Measurements from ENCODE around the gene SGMS1. TPM values are rescaled to one million over a fixed set of nuclear protein-coding genes. Genes with fewer than 3 reads are reported as not detected.

The SGMS1 gene
- total RNA-seq, 1 experiment from 2014 or later = 20.4 TPM

- H4K91ac ChIP-seq (ENCODE audit: insufficient read length, low read depth, low read length) = no peak overlapping the region
- H2BK15ac ChIP-seq (ENCODE audit: low read depth, low read length) = no peak overlapping the region
- H3K9me3 ChIP-seq (ENCODE audit: control insufficient read depth, low read depth, low read length) = no peaks in the 10 kb centered on the region
- no peaks in the 10 kb centered on the region for H4K20me1 ChIP-seq (ENCODE audit: control insufficient read depth, insufficient read depth, insufficient read length)
- Mint-ChIP-seq H3K9me3 (no peaks in the 10 kb centered on the region), H3K4me1 (peaks cover 18 to 20% of the 10 kb centered on the region in 2 experiments), H3K27ac (no peak overlapping the region), H3K4me3 (no peak overlapping the region), H3K27me3 (ENCODE audit: low read depth) (no peaks in the 10 kb centered on the region), H3K36me3 (ENCODE audit: insufficient read depth in 1 of 3, low read depth in 3 of 3) (no peaks in the 10 kb centered on the region)
- no peak overlapping the region for H2BK12ac ChIP-seq (ENCODE audit: insufficient read length, low read depth, low read length)
- no peak overlapping the region for H3K4ac ChIP-seq (ENCODE audit: low read depth, low read length)
- H2AFZ ChIP-seq (ENCODE audit: low read length) = no peak overlapping the region
- no peak overlapping the region for H3K27ac ChIP-seq (ENCODE audit: insufficient read length, low read depth, low read length)
- no peak overlapping the region for H2BK5ac ChIP-seq (ENCODE audit: insufficient read length, low read length)
- WGBS (ENCODE audit: extremely low coverage, insufficient read length, low lambda C conversion rate) = no CpG with 5 or more reads among the region's 5 CpGs
- no peak overlapping the region for H3K56ac ChIP-seq (ENCODE audit: insufficient read length, low read depth, low read length)
- no peaks in the 10 kb centered on the region for H3K23me2 ChIP-seq (ENCODE audit: insufficient read length, low read depth, low read length, poor library complexity, severe bottlenecking)
- no peak for TF ChIP-seq CTCF (conservative IDR thresholded peaks at IDR 0.05)
- no peak overlapping the region for H3K18ac ChIP-seq (ENCODE audit: insufficient read length, low read depth, low read length)
- H2AK5ac ChIP-seq (ENCODE audit: insufficient read length, low read length) = no peak overlapping the region
- H4K5ac ChIP-seq (ENCODE audit: insufficient read length, low read depth, low read length) = no peak overlapping the region
- no peaks in the 10 kb centered on the region for H3K79me2 ChIP-seq (ENCODE audit: insufficient read depth, low read length)
- no peak overlapping the region for H2BK120ac ChIP-seq (ENCODE audit: low read depth, low read length, poor library complexity, severe bottlenecking)
- H3K27me3 ChIP-seq (ENCODE audit: insufficient read depth, low read length) = no peaks in the 10 kb centered on the region
- no peak overlapping the region for H3K4me2 ChIP-seq (ENCODE audit: insufficient read depth, insufficient read length, low read length)
- peaks cover 8% of the 10 kb centered on the region; the same call in 1 of the 2 replicates for H3K4me1 ChIP-seq (ENCODE audit: insufficient read depth, low read length)
- H3K9ac ChIP-seq (ENCODE audit: extremely low read depth, insufficient read length, low read length) = no peak overlapping the region
- H3K14ac ChIP-seq (ENCODE audit: insufficient read depth, low read length) = no peak overlapping the region
- no peak overlapping the region for H3K23ac ChIP-seq (ENCODE audit: insufficient read length, low read depth, low read length)
- H4K8ac ChIP-seq (replicated peaks; ENCODE audit: insufficient read length, low read depth, low read length) = no peak overlapping the region
- H2BK20ac ChIP-seq (ENCODE audit: low read depth, low read length, poor library complexity, severe bottlenecking) = no peak overlapping the region
- no peak overlapping the region for H3T11ph ChIP-seq (ENCODE audit: low read length)
- DNase-seq = no peak
- H3K79me1 ChIP-seq (ENCODE audit: insufficient read depth, low read depth, low read length, poor library complexity, severe bottlenecking) = no peaks in the 10 kb centered on the region
Observed at GRCh38 chr10:50511492-50512213, 112.1 kb downstream of the SGMS1 start.
